RWPE2 (cell line): ENCODE measurements around the gene HIVEP2.

Experiments
- ATAC-seq: fragments of 200-7000 bp; cut with Tn5 transposase; 3 replicates; pipeline ENCODE4 v1.9.1; 2021; ENCODE audit warnings: low read depth
- DNase-seq: peaks from one replicate; pipeline ENCODE4 v3.0.0-alpha.2; 2020; ENCODE audit warnings: low spot score
- H3K27ac ChIP-seq: fragments of 450-650 bp; 2 replicates; pipeline ENCODE4 v1.5.1; 2017; ENCODE audit warnings: mild to moderate bottlenecking; ENCODE audit not compliant: poor library complexity, severe bottlenecking
- H3K27me3 ChIP-seq: fragments of 250-450 bp; sonication (Bioruptor Pico); 2 replicates; pipeline ENCODE4 v1.5.1; 2021; ENCODE audit warnings: mild to moderate bottlenecking, moderate library complexity; ENCODE audit not compliant: insufficient read depth, poor library complexity, severe bottlenecking
- H3K36me3 ChIP-seq: fragments of 250-450 bp; sonication (Bioruptor Pico); 2 replicates; pipeline ENCODE4 v1.5.1; 2020; ENCODE audit warnings: low read depth, mild to moderate bottlenecking, moderate library complexity
- H3K4me1 ChIP-seq: fragments of 250-450 bp; sonication (Bioruptor Pico); 2 replicates; pipeline ENCODE4 v1.5.1; 2021; ENCODE audit warnings: mild to moderate bottlenecking, moderate library complexity; ENCODE audit not compliant: insufficient read depth, poor library complexity, severe bottlenecking
- H3K4me3 ChIP-seq: fragments of 250-450 bp; sonication (Bioruptor Pico); 2 replicates; pipeline ENCODE4 v1.5.1; 2021; ENCODE audit warnings: mild to moderate bottlenecking, moderate library complexity; ENCODE audit not compliant: severe bottlenecking
- H3K9me3 ChIP-seq: fragments of 250-450 bp; sonication (Bioruptor Pico); 2 replicates; pipeline ENCODE4 v1.5.1; 2021; ENCODE audit warnings: mild to moderate bottlenecking, moderate library complexity; ENCODE audit not compliant: severe bottlenecking
- CTCF ChIP-seq: fragments of 450-650 bp; IDR thresholded peaks from one replicate; pipeline ENCODE4 v1.5.1; 2017; ENCODE audit warnings: mild to moderate bottlenecking, moderate library complexity; ENCODE audit not compliant: poor library complexity, severe bottlenecking

The HIVEP2 gene

GRCh38 chr6:142914937-142915697, 29.9 kb downstream of the HIVEP2 start:
- Histone ChIP-seq H3K9me3 (no peaks in the 10 kb centered on the region), H3K4me3 (no peak overlapping the region), H3K27me3 (no peaks in the 10 kb centered on the region), H3K27ac (no peak overlapping the region), H3K4me1 (peaks cover 10% of the 10 kb centered on the region), H3K36me3 (peaks cover 14% of the 10 kb centered on the region)
- TF ChIP-seq CTCF, result no peak
- ATAC-seq, result no peak
- no peak for DNase-seq

DNA sequence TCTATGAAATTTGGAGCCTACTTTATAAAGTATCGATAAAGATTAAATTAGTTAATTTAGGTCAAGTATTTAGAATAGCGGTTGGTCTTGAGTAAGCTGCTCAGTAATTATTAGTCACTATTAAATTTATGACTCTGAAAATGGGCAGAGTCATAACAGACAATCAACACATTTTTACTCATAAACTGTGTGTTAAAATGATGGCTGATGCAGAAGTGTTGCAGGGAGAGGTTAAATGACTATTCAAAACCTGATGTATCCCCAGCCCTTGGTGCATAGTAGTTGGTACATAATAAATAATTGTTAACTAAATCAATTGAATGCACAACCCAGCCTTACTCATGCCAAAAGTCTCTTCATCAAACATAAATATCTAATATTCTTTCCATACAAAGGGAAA, 30.6 kb downstream of the HIVEP2 start:
- DNase-seq (no peak), ATAC-seq (no peak)
- H3K9me3 ChIP-seq, result no peaks in the 10 kb centered on the region
- no peak overlapping the region for H3K4me3 ChIP-seq
- TF ChIP-seq CTCF, result no peak
- no peaks in the 10 kb centered on the region for H3K27me3 ChIP-seq
- peaks cover 14% of the 10 kb centered on the region for H3K36me3 ChIP-seq
- peaks cover 6% of the 10 kb centered on the region for H3K4me1 ChIP-seq
- H3K27ac ChIP-seq, result no peak overlapping the region

GRCh38 chr6:142913511-142914047, 31.4 kb downstream of the HIVEP2 start:
- Histone ChIP-seq H3K27me3 (no peaks in the 10 kb centered on the region), H3K27ac (no peak overlapping the region), H3K4me1 (no peaks in the 10 kb centered on the region), H3K9me3 (no peaks in the 10 kb centered on the region), H3K36me3 (0 out of 2 replicates have a peak, but pooled peaks cover 8% of the 10 kb centered on the region), H3K4me3 (no peak overlapping the region)
- TF ChIP-seq CTCF, result no peak
- ATAC-seq (no peak), DNase-seq (no peak)

DNA sequence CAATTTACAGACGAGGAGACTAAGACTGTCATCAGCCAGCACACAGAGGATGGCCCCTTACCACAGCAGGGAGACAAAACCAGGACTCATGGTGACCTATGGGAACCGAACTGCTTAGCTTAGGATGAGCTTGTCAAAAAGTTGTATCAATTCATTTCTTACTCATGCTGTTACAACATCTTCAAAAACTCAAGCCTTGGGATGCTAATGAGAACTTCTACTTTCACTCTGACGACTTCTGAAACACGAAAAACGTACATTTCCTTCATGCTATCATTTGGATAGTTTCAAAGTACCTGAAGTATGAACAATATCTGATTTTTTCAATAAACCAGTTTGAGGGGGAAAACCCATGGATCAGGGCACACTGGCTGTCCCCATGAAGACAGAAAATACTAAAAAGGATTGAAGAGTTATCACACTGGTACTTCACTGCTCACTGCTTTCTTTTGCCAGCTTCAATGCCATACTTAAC, 31.9 kb downstream of the HIVEP2 start:
- Histone ChIP-seq H3K27me3 (no peaks in the 10 kb centered on the region), H3K4me3 (no peak overlapping the region), H3K4me1 (no peaks in the 10 kb centered on the region), H3K36me3 (0 out of 2 replicates have a peak, but pooled peaks cover 3% of the 10 kb centered on the region), H3K27ac (no peak overlapping the region), H3K9me3 (no peaks in the 10 kb centered on the region)
- ATAC-seq, result no peak
- no peak for DNase-seq
- TF ChIP-seq CTCF, result no peak

DNA sequence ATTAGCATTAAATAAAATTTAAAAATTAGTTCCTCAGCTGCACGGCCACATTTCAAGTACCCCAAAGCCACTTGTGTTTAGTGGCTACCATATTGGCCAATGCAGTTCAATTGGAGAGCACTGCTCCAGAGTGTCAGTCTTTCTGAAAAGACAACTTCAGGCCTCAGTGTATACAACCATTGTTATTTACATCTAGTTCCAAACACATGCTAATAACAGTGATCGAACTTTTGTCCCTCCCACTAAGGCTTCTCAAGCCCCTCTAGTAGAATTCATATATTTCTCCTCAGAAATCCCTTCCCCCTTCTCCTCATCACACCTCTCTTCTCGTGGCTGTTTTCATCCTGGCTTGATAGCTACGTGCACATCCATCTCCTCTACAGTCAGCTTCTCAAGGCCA, 32.9 kb downstream of the HIVEP2 start:
- Histone ChIP-seq H3K27me3 (no peaks in the 10 kb centered on the region), H3K4me3 (no peak overlapping the region), H3K27ac (no peak overlapping the region), H3K9me3 (no peaks in the 10 kb centered on the region), H3K36me3 (peaks cover 3% of the 10 kb centered on the region; the same call in 1 of the 2 replicates), H3K4me1 (no peaks in the 10 kb centered on the region)
- ATAC-seq (no peak), DNase-seq (no peak)
- TF ChIP-seq CTCF, result no peak
